HepG2 (cell line): ENCODE data around the gene MNAT1. TPM values are rescaled to one million over a fixed set of nuclear protein-coding genes. Genes with fewer than 3 reads are reported as not detected.

ENCODE experiments used
- GATAD2A ChIP-seq: IDR thresholded peaks from 2 replicates; pipeline ENCODE4 v1.6.1; 2016
- MAZ ChIP-seq, 2 experiments: sonication (generic) in 1 of 2; formaldehyde crosslinking in 1 of 2; IDR thresholded peaks; 2 replicates each; pipeline versions ENCODE4 v1.5.0 to v1.6.1; 2012 to 2020; ENCODE audit warnings: low read depth in 2 of 2, mild to moderate bottlenecking in 2 of 2, borderline replicate concordance in 1 of 2, improper control_type of control experiment in 1 of 2, low read length in 1 of 2, missing genetic modification reagents in 1 of 2, moderate library complexity in 1 of 2
- NFYC ChIP-seq: IDR thresholded peaks from 2 replicates; pipeline ENCODE4 v1.6.1; 2016; ENCODE audit warnings: missing genetic modification reagents, missing compliant biosample characterization
- RBFOX2 ChIP-seq: fragments of 200-400 bp; formaldehyde crosslinking; IDR thresholded peaks from 2 replicates; pipeline ENCODE4 v1.6.1; 2017; ENCODE audit warnings: low read depth, mild to moderate bottlenecking, low read length
- RXRB ChIP-seq: IDR thresholded peaks from 2 replicates; pipeline ENCODE4 v1.6.1; 2016; ENCODE audit warnings: borderline replicate concordance, missing genetic modification reagents, missing compliant biosample characterization
- SP2 ChIP-seq: sonication (generic); formaldehyde crosslinking; IDR thresholded peaks from 2 replicates; pipeline ENCODE4 v1.5.1; 2020; ENCODE audit warnings: mild to moderate bottlenecking, missing genetic modification reagents
- TFDP1 ChIP-seq: IDR thresholded peaks from 2 replicates; pipeline ENCODE4 v1.6.1; 2016; ENCODE audit warnings: missing compliant biosample characterization, missing genetic modification reagents, borderline replicate concordance
- THAP11 ChIP-seq: IDR thresholded peaks from 2 replicates; pipeline ENCODE4 v1.6.1; 2016; ENCODE audit warnings: missing biosample characterization, missing genetic modification reagents
- ZNF687 ChIP-seq: sonication (generic); formaldehyde crosslinking; IDR thresholded peaks from 2 replicates; pipeline ENCODE4 v1.5.1; 2020; ENCODE audit warnings: mild to moderate bottlenecking, missing genetic modification reagents, moderate library complexity
- polyA plus RNA-seq, 8 experiments: library from polyadenylated mRNA; depleted of rRNA in 3 of 8; stranded (reverse) in 7 of 8; unstranded in 1 of 8; fragments of >200 nt; fragmentation: Illumina TruSeq in 4 of 8; extraction: Trizol in 4 of 8; gene quantifications; 2 replicates each; pipeline versions ENCODE4 v1.2.1 to v1.2.3, GENCODE V29; 2011 to 2016; ENCODE audit warnings: low read depth in 4 of 8, missing spikeins in 1 of 8, mixed read lengths in 1 of 8; ENCODE audit not compliant: insufficient read depth in 1 of 8
- total RNA-seq, 5 experiments: library from RNA; depleted of rRNA; stranded (reverse); fragments of >200 nt; fragmentation: Illumina TruSeq; extraction: Trizol; gene quantifications; 2 replicates each; pipeline ENCODE4 v1.2.3, GENCODE V29; 2016; ENCODE audit warnings: low read depth in 1 of 5
- TF ChIP-seq, protein P1 (sequence below): sonication (generic); formaldehyde crosslinking; IDR thresholded peaks from one replicate; pipeline ENCODE4 v1.5.1; 2020; ENCODE audit warnings: mild to moderate bottlenecking, missing genetic modification reagents; ENCODE audit errors: not compliant biosample characterization
- TF ChIP-seq, protein P2 (sequence below): sonication (generic); formaldehyde crosslinking; IDR thresholded peaks from 2 replicates; pipeline ENCODE4 v1.4.0; 2020; ENCODE audit warnings: missing genetic modification reagents

Gene MNAT1
- total and polyA plus RNA-seq, 2 of the 13 experiments (the other 11 are each of a cell fraction or from before 2014, with no cell fraction given) = 49.2 to 94.8 TPM

- TF ChIP-seq, protein P1, sequence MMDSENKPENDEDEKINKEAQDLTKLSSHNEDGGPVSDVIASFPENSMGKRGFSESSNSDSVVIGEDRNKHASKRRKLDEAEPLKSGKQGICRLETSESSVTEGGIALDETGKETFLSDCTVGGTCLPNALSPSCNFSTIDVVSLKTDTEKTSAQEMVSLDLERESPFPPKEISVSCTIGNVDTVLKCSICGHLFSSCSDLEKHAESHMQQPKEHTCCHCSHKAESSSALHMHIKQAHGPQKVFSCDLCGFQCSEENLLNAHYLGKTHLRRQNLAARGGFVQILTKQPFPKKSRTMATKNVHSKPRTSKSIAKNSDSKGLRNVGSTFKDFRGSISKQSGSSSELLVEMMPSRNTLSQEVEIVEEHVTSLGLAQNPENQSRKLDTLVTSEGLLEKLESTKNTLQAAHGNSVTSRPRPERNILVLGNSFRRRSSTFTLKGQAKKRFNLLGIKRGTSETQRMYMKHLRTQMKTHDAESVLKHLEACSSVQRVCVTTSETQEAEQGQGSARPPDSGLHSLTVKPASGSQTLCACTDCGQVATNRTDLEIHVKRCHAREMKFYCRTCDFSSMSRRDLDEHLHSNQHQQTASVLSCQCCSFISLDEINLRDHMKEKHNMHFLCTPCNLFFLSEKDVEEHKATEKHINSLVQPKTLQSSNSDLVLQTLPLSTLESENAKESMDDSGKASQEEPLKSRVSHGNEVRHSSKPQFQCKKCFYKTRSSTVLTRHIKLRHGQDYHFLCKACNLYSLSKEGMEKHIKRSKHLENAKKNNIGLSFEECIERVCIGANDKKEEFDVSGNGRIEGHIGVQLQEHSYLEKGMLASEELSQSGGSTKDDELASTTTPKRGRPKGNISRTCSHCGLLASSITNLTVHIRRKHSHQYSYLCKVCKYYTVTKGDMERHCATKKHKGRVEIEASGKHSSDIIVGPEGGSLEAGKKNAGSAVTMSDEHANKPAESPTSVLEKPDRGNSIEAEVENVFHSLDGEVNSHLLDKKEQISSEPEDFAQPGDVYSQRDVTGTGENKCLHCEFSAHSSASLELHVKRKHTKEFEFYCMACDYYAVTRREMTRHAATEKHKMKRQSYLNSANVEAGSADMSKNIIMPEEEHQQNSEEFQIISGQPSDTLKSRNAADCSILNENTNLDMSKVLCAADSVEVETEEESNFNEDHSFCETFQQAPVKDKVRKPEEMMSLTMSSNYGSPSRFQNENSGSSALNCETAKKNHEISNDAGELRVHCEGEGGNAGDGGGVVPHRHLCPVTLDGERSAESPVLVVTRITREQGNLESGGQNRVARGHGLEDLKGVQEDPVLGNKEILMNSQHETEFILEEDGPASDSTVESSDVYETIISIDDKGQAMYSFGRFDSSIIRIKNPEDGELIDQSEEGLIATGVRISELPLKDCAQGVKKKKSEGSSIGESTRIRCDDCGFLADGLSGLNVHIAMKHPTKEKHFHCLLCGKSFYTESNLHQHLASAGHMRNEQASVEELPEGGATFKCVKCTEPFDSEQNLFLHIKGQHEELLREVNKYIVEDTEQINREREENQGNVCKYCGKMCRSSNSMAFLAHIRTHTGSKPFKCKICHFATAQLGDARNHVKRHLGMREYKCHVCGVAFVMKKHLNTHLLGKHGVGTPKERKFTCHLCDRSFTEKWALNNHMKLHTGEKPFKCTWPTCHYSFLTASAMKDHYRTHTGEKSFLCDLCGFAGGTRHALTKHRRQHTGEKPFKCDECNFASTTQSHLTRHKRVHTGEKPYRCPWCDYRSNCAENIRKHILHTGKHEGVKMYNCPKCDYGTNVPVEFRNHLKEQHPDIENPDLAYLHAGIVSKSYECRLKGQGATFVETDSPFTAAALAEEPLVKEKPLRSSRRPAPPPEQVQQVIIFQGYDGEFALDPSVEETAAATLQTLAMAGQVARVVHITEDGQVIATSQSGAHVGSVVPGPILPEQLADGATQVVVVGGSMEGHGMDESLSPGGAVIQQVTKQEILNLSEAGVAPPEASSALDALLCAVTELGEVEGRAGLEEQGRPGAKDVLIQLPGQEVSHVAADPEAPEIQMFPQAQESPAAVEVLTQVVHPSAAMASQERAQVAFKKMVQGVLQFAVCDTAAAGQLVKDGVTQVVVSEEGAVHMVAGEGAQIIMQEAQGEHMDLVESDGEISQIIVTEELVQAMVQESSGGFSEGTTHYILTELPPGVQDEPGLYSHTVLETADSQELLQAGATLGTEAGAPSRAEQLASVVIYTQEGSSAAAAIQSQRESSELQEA (CRISPR knock-in tag) = peak; percentile 44
- TF ChIP-seq GATAD2A = peak; percentile 45; the same call in 1 of the 2 replicates
- TF ChIP-seq RBFOX2 = peak; percentile 11; the same call in 1 of the 2 replicates
- peak; percentile 59; the same call in 1 of the 2 replicates for TF ChIP-seq TFDP1 (CRISPR knock-in tag)
- 0 out of 2 replicates have a peak, but pooled peaks have one; percentile 39 for TF ChIP-seq RXRB (CRISPR knock-in tag)
- peak; percentile 51 for TF ChIP-seq SP2
- TF ChIP-seq, protein P2, sequence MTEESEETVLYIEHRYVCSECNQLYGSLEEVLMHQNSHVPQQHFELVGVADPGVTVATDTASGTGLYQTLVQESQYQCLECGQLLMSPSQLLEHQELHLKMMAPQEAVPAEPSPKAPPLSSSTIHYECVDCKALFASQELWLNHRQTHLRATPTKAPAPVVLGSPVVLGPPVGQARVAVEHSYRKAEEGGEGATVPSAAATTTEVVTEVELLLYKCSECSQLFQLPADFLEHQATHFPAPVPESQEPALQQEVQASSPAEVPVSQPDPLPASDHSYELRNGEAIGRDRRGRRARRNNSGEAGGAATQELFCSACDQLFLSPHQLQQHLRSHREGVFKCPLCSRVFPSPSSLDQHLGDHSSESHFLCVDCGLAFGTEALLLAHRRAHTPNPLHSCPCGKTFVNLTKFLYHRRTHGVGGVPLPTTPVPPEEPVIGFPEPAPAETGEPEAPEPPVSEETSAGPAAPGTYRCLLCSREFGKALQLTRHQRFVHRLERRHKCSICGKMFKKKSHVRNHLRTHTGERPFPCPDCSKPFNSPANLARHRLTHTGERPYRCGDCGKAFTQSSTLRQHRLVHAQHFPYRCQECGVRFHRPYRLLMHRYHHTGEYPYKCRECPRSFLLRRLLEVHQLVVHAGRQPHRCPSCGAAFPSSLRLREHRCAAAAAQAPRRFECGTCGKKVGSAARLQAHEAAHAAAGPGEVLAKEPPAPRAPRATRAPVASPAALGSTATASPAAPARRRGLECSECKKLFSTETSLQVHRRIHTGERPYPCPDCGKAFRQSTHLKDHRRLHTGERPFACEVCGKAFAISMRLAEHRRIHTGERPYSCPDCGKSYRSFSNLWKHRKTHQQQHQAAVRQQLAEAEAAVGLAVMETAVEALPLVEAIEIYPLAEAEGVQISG (CRISPR knock-in tag) = peak; percentile 42; the same call in 1 of the 2 replicates
- peak; percentile 48 for TF ChIP-seq ZNF687 (CRISPR knock-in tag)
- TF ChIP-seq THAP11 (CRISPR knock-in tag) = no peak
- TF ChIP-seq NFYC (CRISPR knock-in tag) = peak; percentile 58
- TF ChIP-seq MAZ (IDR thresholded peaks at IDR 0.05; ENCODE audit: borderline replicate concordance, low read depth, low read length) = peak; percentile 65; the same call in 1 of the 2 replicates
- TF ChIP-seq MAZ (CRISPR knock-in tag; IDR thresholded peaks at IDR 0.05; ENCODE audit: low read depth) = peak; percentile 49; the same call in 1 of the 2 replicates
Observed at GRCh38 chr14:60723907-60724618, 10.5 kb upstream of the MNAT1 start, which contains the start of gene SIX4 (continued).
